HG02981 (cell line): Measurements from ENCODE around the gene FSIP1.

ENCODE experiments used
- ATAC-seq: cut with Tn5 transposase; IDR thresholded peaks from one replicate; pipeline ENCODE4 v1.9.1; 2021; ENCODE audit warnings: mild to moderate bottlenecking, moderate library complexity; ENCODE audit not compliant: unreplicated experiment

Gene FSIP1

GRCh38 chr15:39721893-39722292 is 60.7 kb downstream of the FSIP1 start:
- ATAC-seq = no peak

GRCh38 chr15:39720621-39721611 is 61.7 kb downstream of the FSIP1 start:
- ATAC-seq = no peak

- no peak for ATAC-seq
Measured at GRCh38 chr15:39720081-39720480, 62.6 kb downstream of the FSIP1 start.

GRCh38 chr15:39719109-39719508 is 63.5 kb downstream of the FSIP1 start:
- no peak for ATAC-seq

- ATAC-seq = no peak
Measured at GRCh38 chr15:39717134-39717533, 65.5 kb downstream of the FSIP1 start.

- ATAC-seq = no peak
Measured at GRCh38 chr15:39714251-39714650, 68.4 kb downstream of the FSIP1 start.

- no peak for ATAC-seq
Measured at GRCh38 chr15:39713846-39714245, 68.8 kb downstream of the FSIP1 start.

- ATAC-seq = no peak
Measured at GRCh38 chr15:39710681-39711080, 72.0 kb downstream of the FSIP1 start.

- no peak for ATAC-seq
Measured at GRCh38 chr15:39709941-39710340, 72.7 kb downstream of the FSIP1 start.

- no peak for ATAC-seq
Measured at GRCh38 chr15:39706206-39706605, 76.4 kb downstream of the FSIP1 start.

- ATAC-seq = no peak
Measured at GRCh38 chr15:39704689-39705088, 78.0 kb downstream of the FSIP1 start.

- ATAC-seq = no peak
Measured at GRCh38 chr15:39704235-39704634, 78.4 kb downstream of the FSIP1 start.

GRCh38 chr15:39701988-39702387 is 80.7 kb downstream of the FSIP1 start:
- no peak for ATAC-seq

GRCh38 chr15:39700375-39700700 is 82.3 kb downstream of the FSIP1 start:
- no peak for ATAC-seq

GRCh38 chr15:39699516-39700374 is 82.9 kb downstream of the FSIP1 start:
- ATAC-seq = no peak

- no peak for ATAC-seq
Measured at GRCh38 chr15:39698444-39699390, 83.9 kb downstream of the FSIP1 start.

GRCh38 chr15:39697509-39697908 is 85.1 kb downstream of the FSIP1 start:
- no peak for ATAC-seq

- ATAC-seq = no peak
Measured at GRCh38 chr15:39695793-39696192, 86.8 kb downstream of the FSIP1 start.

GRCh38 chr15:39692356-39693327 is 90.0 kb downstream of the FSIP1 start:
- ATAC-seq = no peak
